AG20443 (cell line): ENCODE data around the gene RIOK1.
A peak's percentile ranks its signal among the peaks of the same experiment; 100 is the strongest.
"Not testable (repeated sequence)": the region's sequence is repeated elsewhere in the genome, so short reads cannot be mapped to it uniquely, and the experiment has no call there.

ENCODE experiments used
- DNase-seq: peaks from one replicate; pipeline ENCODE4 v3.0.0; 2012; ENCODE audit warnings: low spot score, mixed read lengths

Gene RIOK1

GRCh38 chr6:7389451-7390225, at the start of gene RIOK1, which contains the start of gene CAGE1:
Gene RIOK1, plus strand, starts transcription at chr6:7389808. Its CDS starts 195 bp downstream, at chr6:7390003.
Gene CAGE1, minus strand, starts transcription at chr6:7389742. Its CDS starts 2,569 bp downstream, at chr6:7387173.
- peak; percentile 98 for DNase-seq

- no peak for DNase-seq
Observed at GRCh38 chr6:7341271-7341670, 48.3 kb upstream of the RIOK1 start.

- DNase-seq = peak; percentile 32
Observed at GRCh38 chr6:7341989-7342742, 47.4 kb upstream of the RIOK1 start.

- no peak for DNase-seq
Observed at GRCh38 chr6:7343546-7344475, 45.8 kb upstream of the RIOK1 start.

DNA sequence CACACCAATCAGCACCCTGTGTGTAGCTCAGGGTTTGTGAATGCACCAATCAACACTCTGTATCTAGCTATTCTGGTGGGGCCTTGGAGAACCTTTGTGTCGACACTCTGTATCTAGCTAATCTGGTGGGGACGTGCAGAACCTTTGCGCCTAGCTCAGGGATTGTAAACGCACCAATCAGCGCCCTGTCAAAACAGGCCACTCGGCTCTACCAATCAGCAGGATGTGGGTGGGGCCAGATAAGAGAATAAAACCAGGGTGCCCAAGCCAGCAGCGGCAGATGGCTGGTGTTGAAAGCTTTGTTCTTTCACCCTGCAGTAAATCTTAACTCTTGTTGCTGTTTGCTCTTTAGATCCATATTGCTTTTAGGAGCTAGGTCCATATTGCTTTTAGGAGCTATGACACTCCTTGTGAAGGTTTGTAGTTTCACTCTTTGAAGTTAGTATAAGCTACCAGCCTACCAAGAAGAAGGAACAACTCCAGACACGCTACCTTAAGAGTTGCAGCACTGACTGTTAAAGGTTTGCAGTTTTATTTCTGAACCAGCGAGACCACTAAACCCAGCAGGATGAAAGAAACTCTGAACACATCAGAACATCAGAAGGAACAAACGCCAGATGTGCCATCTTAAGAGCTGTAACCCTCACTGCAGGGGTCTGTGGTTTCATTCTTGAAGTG, 44.7 kb upstream of the RIOK1 start:
- not testable (repeated sequence) for DNase-seq

DNA sequence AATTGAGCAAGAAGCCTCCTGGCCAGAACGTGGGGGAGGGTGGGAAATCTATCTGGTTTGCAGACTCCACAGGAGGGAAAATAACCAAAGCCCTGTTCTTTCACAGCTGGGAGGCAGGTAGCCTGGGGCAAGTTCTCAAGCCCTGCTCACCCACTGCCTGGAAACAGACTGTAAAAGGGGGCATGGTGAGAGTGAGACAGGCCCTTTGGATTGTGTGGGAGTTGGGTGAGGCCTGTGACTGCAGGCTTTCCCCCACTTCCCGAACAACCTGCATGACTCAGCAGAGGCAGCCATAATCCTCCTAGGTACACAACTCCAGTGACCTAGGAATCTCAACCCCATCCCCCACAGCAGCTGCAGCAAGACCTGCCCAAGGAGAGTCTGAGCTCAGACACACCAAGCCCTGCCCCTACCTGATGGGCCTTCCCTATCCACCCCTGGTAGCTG, 42.0 kb upstream of the RIOK1 start:
- DNase-seq = not testable (repeated sequence)

DNA sequence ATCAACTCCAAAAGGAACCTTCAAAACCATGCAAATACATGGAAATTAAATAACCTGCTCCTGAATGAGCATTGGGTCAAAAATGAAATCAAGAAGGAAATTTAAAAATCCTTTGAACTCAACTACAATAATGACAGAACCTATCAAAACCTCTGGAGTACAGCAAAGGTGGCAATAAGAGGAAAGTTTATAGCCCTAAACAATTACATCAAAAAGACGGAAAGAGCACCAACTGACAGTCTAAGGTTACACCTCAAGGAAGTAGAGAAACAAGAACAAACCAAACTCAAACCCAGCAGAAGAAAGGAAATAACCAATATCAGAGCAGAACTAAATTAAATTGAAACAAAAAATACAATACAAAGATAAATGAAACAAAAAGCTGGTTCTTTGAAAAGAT, 39.0 kb upstream of the RIOK1 start:
- not testable (repeated sequence) for DNase-seq

- DNase-seq = not testable (repeated sequence)
Observed at GRCh38 chr6:7351916-7352315, 37.7 kb upstream of the RIOK1 start.

DNA sequence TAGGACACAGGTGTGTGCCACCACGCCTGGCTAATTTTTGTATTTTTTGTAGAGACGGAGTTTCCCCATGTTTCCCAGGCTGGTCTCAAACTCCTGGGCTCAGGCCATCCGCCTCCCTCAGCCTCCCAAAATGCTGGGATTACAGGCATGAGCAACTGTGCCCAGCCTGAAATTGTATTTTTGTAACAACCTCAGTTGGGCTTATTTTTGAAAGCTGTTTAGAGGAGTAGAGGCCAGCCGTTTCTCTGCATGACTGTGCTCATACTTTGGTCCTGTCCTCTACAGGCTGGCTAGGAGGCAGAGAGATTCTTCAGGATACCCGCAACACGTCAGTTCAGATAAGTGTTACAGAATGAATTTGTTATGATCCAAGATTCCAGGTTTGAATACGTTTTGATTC, 22.2 kb upstream of the RIOK1 start:
- DNase-seq = no peak

DNA sequence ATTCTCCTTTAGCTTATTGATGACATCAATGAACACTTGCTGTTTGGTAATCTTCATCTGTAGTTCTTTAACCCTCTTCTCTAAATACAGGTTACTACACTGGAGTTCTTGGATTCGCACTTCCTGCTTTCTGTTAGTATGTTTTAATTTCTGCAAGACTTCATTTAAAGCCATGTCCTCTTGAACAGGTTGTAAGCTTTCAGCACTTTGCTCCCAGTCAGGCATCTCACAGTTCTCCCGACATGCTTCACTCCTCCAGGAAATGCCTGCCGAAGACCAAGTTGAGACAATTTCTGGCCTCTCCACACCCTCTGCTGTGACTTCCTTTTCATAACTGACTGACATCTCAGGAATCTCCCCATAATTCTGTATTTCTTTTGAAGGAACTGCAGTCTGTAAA, 15.9 kb upstream of the RIOK1 start:
- DNase-seq = no peak

- DNase-seq = no peak
Observed at GRCh38 chr6:7377961-7378360, 11.6 kb upstream of the RIOK1 start.

DNA sequence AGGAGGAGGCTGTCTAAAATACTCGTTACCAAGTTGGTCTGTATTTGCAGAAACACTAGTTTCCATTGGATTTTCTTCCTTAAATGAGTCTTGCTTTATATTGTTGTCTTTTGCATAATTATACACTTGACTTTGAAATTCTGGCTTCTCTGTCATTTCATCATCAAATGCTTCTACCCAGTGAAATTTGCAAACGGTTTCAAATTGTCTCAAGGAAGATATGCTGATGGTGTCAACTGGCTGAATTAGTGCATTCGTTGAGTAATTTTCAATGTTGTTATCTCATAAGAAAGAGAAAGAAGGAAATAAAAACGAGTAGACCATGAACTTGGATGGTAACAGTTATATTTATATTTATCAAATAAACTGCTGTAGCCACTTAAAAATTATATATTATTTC, 10.9 kb upstream of the RIOK1 start:
- no peak for DNase-seq

DNA sequence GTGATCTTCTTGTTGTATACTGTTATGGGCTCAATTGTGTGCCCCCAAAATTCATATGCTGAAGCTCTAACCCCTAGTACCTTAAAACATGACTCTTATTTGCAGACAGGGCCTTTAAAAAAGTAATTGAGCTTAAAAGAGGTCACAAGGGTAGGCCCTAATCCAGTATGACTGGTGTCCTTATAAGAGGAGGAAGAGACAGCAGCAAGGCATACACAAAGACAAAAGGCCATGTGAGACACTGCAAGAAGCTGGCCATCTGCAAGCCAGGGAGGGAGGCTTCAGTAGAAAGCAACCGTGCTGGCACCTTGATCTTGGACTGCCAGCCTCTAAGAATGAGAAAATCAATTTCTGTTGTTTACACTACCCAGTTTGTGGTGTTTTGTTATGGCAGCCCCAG, 8.5 kb upstream of the RIOK1 start:
- no peak for DNase-seq

- DNase-seq = peak; percentile 69
Observed at GRCh38 chr6:7389162-7389450, 502 bp upstream of the RIOK1 start.

- no peak for DNase-seq
Observed at GRCh38 chr6:7390226-7390878, 744 bp downstream of the RIOK1 start.

DNA sequence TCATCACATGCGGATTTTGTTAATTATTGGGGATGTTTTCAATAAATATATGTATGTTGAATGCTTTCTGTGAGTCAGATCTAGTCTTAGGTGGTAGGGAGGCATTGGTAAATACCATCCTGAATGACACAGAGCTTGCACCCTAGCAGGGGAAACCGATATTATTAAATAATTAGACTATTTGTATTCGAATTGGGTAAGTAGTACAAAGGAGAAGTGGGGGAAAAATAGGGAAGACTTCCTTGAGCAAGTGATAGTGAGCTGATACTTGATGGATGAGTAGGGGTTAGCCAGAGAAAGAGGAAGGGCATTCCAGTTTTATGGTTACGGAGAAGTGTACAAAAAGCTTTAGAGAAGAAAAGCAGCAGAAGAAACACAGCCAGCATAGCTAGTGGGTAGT, 1.5 kb downstream of the RIOK1 start:
- DNase-seq = no peak

GRCh38 chr6:7392402-7392801, 2.8 kb downstream of the RIOK1 start:
- no peak for DNase-seq

DNA sequence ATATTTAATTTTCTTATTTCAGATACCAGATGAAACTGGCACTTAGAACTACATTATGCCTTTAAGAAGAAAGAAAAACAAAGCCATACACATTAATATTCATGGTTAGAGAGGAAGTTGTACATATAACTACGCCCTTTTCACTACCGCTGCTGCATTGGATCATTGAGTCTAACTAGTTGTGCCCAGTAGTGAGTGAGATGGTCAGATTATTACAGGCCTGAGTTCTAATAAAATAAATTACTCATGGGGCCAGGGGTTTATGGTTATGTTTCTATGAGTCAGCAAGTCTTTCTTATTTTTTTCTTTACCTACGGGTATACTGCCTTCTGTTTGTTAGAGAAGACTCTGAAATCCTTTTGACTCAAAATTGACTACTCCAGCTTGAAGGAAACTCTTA, 11.5 kb downstream of the RIOK1 start:
- no peak for DNase-seq

- DNase-seq = no peak
Observed at GRCh38 chr6:7402716-7403115, 13.1 kb downstream of the RIOK1 start.

- no peak for DNase-seq
Observed at GRCh38 chr6:7404546-7404945, 14.9 kb downstream of the RIOK1 start.

- no peak for DNase-seq
Observed at GRCh38 chr6:7406743-7407142, 17.1 kb downstream of the RIOK1 start.
